ENCODE measurements around the gene MCTP2. TPM values are rescaled to one million over a fixed set of nuclear protein-coding genes. Genes with fewer than 3 reads are reported as not detected.

The MCTP2 gene
- total RNA-seq, 1 experiment from 2014 or later = 0.15 TPM

DNA sequence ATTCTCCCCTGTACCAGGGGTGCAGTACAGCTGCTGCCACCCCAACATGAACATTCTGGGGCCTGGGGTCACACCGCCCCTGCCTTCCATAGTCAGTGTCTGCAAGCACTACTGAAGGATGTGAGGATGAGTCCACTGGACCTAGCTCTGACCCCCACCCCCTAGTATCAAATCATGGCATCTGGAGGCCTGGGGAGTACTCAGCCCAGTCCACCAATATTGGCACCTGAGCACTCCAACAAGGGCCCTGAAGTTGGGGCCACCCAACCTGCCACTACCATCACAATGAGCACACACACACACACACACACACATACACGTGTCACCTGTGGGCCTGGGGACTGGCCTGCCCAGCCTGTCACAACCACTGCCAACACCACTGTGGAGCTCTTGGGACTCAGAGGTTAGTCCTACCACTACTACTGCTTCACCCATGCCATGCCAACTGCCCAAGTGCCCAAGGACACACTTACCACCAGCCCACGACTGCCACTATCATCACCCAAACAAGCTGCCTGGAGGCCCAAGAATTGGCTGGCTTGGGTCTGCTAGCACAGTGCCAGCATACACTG is 253.9 kb downstream of the MCTP2 start:
- no peaks in the 10 kb centered on the region for H3K9me3 ChIP-seq (ENCODE audit: control insufficient read depth, insufficient read depth, low read depth, low read length)
- no peak for DNase-seq (ENCODE audit: low read depth, low spot score)
- no peak overlapping the region for H3K4me3 ChIP-seq (ENCODE audit: low read depth in 2 of 2, low read length in 2 of 2)
- no peaks in the 10 kb centered on the region for H3K36me3 ChIP-seq (ENCODE audit: control insufficient read depth, insufficient read depth, low read length)
- ATAC-seq = no peak
- H3K4me1 ChIP-seq (ENCODE audit: control insufficient read depth, insufficient read depth, low read length) = no peaks in the 10 kb centered on the region
- TF ChIP-seq TCF7L2 (IDR thresholded peaks at IDR 0.05; ENCODE audit: low read depth, low read length) = no peak
- TF ChIP-seq, protein P1, sequence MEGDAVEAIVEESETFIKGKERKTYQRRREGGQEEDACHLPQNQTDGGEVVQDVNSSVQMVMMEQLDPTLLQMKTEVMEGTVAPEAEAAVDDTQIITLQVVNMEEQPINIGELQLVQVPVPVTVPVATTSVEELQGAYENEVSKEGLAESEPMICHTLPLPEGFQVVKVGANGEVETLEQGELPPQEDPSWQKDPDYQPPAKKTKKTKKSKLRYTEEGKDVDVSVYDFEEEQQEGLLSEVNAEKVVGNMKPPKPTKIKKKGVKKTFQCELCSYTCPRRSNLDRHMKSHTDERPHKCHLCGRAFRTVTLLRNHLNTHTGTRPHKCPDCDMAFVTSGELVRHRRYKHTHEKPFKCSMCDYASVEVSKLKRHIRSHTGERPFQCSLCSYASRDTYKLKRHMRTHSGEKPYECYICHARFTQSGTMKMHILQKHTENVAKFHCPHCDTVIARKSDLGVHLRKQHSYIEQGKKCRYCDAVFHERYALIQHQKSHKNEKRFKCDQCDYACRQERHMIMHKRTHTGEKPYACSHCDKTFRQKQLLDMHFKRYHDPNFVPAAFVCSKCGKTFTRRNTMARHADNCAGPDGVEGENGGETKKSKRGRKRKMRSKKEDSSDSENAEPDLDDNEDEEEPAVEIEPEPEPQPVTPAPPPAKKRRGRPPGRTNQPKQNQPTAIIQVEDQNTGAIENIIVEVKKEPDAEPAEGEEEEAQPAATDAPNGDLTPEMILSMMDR (IDR thresholded peaks at IDR 0.05) = no peak
- TF ChIP-seq SIN3A (IDR thresholded peaks at IDR 0.05; ENCODE audit: borderline replicate concordance, insufficient read depth, low read depth, low read length) = no peak
- TF ChIP-seq POLR2AphosphoS5 (IDR thresholded peaks at IDR 0.05; ENCODE audit: low read depth, low read length) = no peak
- TF ChIP-seq, protein P2, sequence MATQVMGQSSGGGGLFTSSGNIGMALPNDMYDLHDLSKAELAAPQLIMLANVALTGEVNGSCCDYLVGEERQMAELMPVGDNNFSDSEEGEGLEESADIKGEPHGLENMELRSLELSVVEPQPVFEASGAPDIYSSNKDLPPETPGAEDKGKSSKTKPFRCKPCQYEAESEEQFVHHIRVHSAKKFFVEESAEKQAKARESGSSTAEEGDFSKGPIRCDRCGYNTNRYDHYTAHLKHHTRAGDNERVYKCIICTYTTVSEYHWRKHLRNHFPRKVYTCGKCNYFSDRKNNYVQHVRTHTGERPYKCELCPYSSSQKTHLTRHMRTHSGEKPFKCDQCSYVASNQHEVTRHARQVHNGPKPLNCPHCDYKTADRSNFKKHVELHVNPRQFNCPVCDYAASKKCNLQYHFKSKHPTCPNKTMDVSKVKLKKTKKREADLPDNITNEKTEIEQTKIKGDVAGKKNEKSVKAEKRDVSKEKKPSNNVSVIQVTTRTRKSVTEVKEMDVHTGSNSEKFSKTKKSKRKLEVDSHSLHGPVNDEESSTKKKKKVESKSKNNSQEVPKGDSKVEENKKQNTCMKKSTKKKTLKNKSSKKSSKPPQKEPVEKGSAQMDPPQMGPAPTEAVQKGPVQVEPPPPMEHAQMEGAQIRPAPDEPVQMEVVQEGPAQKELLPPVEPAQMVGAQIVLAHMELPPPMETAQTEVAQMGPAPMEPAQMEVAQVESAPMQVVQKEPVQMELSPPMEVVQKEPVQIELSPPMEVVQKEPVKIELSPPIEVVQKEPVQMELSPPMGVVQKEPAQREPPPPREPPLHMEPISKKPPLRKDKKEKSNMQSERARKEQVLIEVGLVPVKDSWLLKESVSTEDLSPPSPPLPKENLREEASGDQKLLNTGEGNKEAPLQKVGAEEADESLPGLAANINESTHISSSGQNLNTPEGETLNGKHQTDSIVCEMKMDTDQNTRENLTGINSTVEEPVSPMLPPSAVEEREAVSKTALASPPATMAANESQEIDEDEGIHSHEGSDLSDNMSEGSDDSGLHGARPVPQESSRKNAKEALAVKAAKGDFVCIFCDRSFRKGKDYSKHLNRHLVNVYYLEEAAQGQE (IDR thresholded peaks at IDR 0.05; ENCODE audit: insufficient read depth in 1 of 2, low read depth in 2 of 2, low read length in 1 of 2) = no peak
- BruUV-seq (replicated peaks) = no TSS peak
- intact Hi-C loops (cut with micrococcal nuclease; ENCODE audit: unreplicated experiment) (no loop called here), in situ Hi-C loops (cut with HindIII; ENCODE audit: low pct_unique_long_range_greater_than_20kb, low sequenced_read_pairs) (no loop called here)
- H3K27me3 ChIP-seq (ENCODE audit: control insufficient read depth, insufficient read depth, low read length) = no peaks in the 10 kb centered on the region
- POLR2A ChIA-PET = interaction anchor here (0.7 kb wide), 1 partner anchor 479 kb away, joined by 15 read pairs; no protein-coding TSS in a partner anchor
- CTCF ChIA-PET = no interaction called here
- H3K27ac ChIP-seq (ENCODE audit: low read length) = no peak overlapping the region

DNA sequence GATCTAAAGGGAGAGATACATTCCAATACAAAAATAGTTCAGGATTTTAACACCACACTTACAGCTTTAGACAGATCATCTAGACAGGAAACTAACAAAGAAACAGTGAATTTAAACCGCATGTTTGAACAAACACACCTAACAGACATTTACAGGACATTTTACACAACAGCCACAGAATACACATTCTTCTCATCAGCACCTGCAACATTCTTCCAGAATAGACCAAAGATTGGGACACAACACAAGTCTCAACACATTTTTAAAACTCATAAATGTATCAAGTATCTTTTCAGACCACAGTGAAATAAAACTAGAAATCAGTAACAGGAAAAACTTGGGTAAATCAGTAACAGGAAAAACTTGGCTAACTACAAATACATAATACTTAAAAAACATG is 256.3 kb downstream of the MCTP2 start:
- in situ Hi-C loops (cut with HindIII; ENCODE audit: low pct_unique_long_range_greater_than_20kb, low sequenced_read_pairs) (no loop called here), intact Hi-C loops (cut with micrococcal nuclease; ENCODE audit: unreplicated experiment) (no loop called here)
- BruUV-seq (replicated peaks) = no TSS peak
- no peaks in the 10 kb centered on the region for H3K4me1 ChIP-seq (ENCODE audit: control insufficient read depth, insufficient read depth, low read length)
- no peaks in the 10 kb centered on the region for H3K27me3 ChIP-seq (ENCODE audit: control insufficient read depth, insufficient read depth, low read length)
- TF ChIP-seq, protein P2 (IDR thresholded peaks at IDR 0.05; ENCODE audit: insufficient read depth in 1 of 2, low read depth in 2 of 2, low read length in 1 of 2) = no peak
- TF ChIP-seq TCF7L2 (IDR thresholded peaks at IDR 0.05; ENCODE audit: low read depth, low read length) (no peak), POLR2AphosphoS5 (IDR thresholded peaks at IDR 0.05; ENCODE audit: low read depth, low read length) (no peak), SIN3A (IDR thresholded peaks at IDR 0.05; ENCODE audit: borderline replicate concordance, insufficient read depth, low read depth, low read length) (no peak)
- TF ChIP-seq, protein P1 (IDR thresholded peaks at IDR 0.05) = no peak
- ATAC-seq (no peak), DNase-seq (ENCODE audit: low read depth, low spot score) (no peak)
- H3K9me3 ChIP-seq (ENCODE audit: control insufficient read depth, insufficient read depth, low read depth, low read length) = no peaks in the 10 kb centered on the region
- no peak overlapping the region for H3K4me3 ChIP-seq (ENCODE audit: low read depth in 2 of 2, low read length in 2 of 2)
- no peaks in the 10 kb centered on the region for H3K36me3 ChIP-seq (ENCODE audit: control insufficient read depth, insufficient read depth, low read length)
- CTCF ChIA-PET = no interaction called here
- no peak overlapping the region for H3K27ac ChIP-seq (ENCODE audit: low read length)
- POLR2A ChIA-PET = no interaction called here

Measured in Panc1 (cell line).